ENCODE measurements around the gene GK.

DNA sequence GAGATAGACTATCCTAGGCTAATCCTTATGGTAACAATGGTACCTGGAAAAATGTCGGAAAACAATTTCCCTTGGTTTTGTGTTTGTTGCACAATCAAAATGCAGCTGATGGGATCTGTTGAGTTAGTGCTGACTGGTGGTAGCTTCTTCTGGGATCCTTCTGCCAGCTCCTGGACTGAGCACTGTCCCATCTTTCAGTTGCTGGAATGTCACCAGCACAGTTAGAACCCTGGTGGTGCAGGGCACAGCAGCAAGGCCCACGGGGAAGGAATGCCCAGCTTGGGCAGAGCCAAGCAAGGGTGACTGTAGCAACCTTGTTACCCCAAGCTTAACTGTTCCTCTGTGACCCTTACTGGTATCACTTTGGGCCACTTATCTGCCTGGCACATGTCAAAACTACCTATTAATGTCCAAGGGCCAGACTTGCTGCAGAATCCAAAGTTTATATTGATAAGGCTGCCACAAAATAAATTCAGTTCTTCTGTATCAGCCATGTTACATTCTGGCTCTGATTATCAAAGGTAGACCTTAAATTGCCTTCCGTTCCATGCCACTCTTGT lies 53.1 kb downstream of the GK start:
- TF ChIP-seq, protein P1, sequence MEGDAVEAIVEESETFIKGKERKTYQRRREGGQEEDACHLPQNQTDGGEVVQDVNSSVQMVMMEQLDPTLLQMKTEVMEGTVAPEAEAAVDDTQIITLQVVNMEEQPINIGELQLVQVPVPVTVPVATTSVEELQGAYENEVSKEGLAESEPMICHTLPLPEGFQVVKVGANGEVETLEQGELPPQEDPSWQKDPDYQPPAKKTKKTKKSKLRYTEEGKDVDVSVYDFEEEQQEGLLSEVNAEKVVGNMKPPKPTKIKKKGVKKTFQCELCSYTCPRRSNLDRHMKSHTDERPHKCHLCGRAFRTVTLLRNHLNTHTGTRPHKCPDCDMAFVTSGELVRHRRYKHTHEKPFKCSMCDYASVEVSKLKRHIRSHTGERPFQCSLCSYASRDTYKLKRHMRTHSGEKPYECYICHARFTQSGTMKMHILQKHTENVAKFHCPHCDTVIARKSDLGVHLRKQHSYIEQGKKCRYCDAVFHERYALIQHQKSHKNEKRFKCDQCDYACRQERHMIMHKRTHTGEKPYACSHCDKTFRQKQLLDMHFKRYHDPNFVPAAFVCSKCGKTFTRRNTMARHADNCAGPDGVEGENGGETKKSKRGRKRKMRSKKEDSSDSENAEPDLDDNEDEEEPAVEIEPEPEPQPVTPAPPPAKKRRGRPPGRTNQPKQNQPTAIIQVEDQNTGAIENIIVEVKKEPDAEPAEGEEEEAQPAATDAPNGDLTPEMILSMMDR (IDR thresholded peaks at IDR 0.05; ENCODE audit: low read length), result no peak
- no peak for TF ChIP-seq EZH2 (IDR thresholded peaks at IDR 0.05; ENCODE audit: borderline replicate concordance, low read length)
